ACC112 (cell line): Measurements from ENCODE around the gene RASGEF1B.

ENCODE experiments used
- H2AFZ ChIP-seq: fragments of 200-600 bp; sonication (generic); one replicate; pipeline ENCODE4 v1.6.0; 2017; ENCODE audit warnings: antibody characterized with exemption, low read length; ENCODE audit not compliant: unreplicated experiment
- H3K27ac ChIP-seq: fragments of 200-600 bp; sonication (generic); 2 replicates; pipeline ENCODE4 v1.5.1; 2014; ENCODE audit warnings: low read depth, mild to moderate bottlenecking, antibody characterized with exemption, low read length, moderate library complexity
- H3K27me3 ChIP-seq: fragments of 200-600 bp; sonication (generic); 2 replicates; pipeline ENCODE4 v1.6.1; 2014; ENCODE audit warnings: mild to moderate bottlenecking, antibody characterized with exemption, low read length, moderate library complexity, mixed read lengths; ENCODE audit not compliant: insufficient read depth
- H3K36me3 ChIP-seq: fragments of 200-600 bp; sonication (generic); 2 replicates; pipeline ENCODE4 v1.6.1; 2016; ENCODE audit warnings: mild to moderate bottlenecking, antibody characterized with exemption, low read length, moderate library complexity, mixed read lengths; ENCODE audit not compliant: insufficient read depth
- H3K4me1 ChIP-seq: fragments of 200-600 bp; sonication (generic); one replicate; pipeline ENCODE4 v1.6.1; 2016; ENCODE audit warnings: low read length, mixed read lengths; ENCODE audit not compliant: insufficient read depth, unreplicated experiment, control insufficient read depth
- H3K4me3 ChIP-seq: fragments of 200-600 bp; sonication (generic); 2 replicates; pipeline ENCODE4 v1.5.1; 2014; ENCODE audit warnings: mild to moderate bottlenecking, low read depth, low read length
- H3K79me2 ChIP-seq: fragments of 200-600 bp; sonication (generic); one replicate; pipeline ENCODE4 v1.6.0; 2016; ENCODE audit warnings: low read length; ENCODE audit not compliant: control insufficient read depth, unreplicated experiment, insufficient read depth

The RASGEF1B gene

DNA sequence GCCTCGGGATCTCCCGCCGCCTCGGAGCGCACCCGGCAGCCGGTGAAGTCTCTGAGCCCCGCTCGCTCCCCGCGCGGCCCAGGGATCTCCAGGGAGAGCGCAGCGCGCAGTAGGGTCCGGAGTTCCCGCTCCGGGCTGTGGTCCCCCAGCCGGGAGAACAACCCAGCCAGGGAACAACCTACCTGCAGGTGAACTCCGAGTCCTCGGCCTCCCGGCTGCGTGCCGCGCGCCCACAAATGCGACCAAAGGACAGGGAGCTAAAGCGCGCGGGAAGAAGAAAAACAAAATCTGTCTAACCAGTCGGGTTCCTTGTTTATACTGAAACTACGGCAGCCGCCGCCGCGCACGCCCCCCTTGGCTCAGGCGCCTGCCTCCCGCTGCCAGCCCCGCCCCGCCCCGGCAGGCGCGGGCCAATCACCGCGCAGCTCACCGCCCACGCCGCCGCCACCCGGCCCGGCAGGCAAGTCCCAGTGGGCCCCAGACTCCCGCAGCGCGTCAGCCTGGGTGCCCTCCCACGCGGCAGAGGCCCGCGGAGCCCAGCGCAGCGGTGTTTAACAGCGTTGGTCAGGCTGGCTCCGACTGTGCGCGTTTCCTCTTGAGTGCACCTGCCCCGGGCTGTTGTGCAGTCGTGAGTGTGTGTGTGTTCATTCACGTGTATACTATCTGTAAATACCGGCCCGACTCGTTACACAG, at the start of gene RASGEF1B:
Gene RASGEF1B, minus strand, starts transcription at position 320 of the 693 bp plus-strand sequence. CDS start 12,399 bp downstream, outside the sequence.
- H3K27ac ChIP-seq = no peak within 1 kb of the TSS
- H3K4me1 ChIP-seq = peaks cover 6% of the 10 kb centered on the region
- H3K36me3 ChIP-seq = no peaks in the 10 kb centered on the region
- H3K79me2 ChIP-seq = no peaks in the 10 kb centered on the region
- H3K4me3 ChIP-seq = peak within 1 kb of the TSS; percentile 93
- H3K27me3 ChIP-seq = peaks cover 24% of the 10 kb centered on the region
- H2AFZ ChIP-seq = peak within 1 kb of the TSS; percentile 99

DNA sequence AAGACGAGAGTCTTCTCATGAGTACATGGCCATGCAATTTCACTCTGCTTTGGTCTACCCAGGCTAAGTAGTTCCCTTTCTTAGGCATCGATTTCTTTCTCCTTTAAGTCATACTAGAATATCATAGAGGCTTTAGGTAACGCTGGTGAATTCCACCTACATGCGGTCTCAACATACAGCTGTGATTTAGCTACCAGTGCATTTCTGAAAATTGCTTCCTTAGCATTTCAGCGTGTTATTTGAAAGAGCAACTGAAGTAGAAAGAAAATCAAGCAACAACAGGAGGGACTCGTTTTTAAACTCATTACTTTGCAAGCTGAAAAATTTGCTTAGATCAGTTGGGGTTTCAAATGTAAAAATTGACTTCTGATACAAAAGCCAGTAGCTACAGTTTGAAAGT, 48.1 kb upstream of the RASGEF1B start:
- H3K36me3 ChIP-seq = no peaks in the 10 kb centered on the region
- H3K4me3 ChIP-seq = no peak overlapping the region
- no peaks in the 10 kb centered on the region for H3K4me1 ChIP-seq
- H3K27me3 ChIP-seq = no peaks in the 10 kb centered on the region
- H3K27ac ChIP-seq = no peak overlapping the region
- no peak overlapping the region for H2AFZ ChIP-seq
- no peaks in the 10 kb centered on the region for H3K79me2 ChIP-seq

DNA sequence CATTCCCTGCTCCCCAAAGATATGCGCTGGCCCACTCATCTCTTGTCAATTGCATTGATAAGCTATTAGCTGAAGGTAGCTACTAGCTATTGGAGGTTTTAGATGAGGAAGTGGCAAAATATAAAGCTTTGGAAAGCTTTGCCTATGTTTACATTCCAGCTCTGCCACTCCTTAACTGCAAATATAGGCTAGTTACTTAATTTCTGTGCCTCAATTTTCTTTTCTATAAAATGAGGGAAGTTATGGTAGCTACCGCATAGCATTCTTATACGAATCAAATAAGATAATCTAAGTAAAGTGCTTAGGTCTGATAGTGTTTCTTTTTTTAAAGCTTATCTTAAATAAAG, 47.7 kb upstream of the RASGEF1B start:
- H2AFZ ChIP-seq = no peak overlapping the region
- H3K27ac ChIP-seq = no peak overlapping the region
- H3K4me3 ChIP-seq = no peak overlapping the region

DNA sequence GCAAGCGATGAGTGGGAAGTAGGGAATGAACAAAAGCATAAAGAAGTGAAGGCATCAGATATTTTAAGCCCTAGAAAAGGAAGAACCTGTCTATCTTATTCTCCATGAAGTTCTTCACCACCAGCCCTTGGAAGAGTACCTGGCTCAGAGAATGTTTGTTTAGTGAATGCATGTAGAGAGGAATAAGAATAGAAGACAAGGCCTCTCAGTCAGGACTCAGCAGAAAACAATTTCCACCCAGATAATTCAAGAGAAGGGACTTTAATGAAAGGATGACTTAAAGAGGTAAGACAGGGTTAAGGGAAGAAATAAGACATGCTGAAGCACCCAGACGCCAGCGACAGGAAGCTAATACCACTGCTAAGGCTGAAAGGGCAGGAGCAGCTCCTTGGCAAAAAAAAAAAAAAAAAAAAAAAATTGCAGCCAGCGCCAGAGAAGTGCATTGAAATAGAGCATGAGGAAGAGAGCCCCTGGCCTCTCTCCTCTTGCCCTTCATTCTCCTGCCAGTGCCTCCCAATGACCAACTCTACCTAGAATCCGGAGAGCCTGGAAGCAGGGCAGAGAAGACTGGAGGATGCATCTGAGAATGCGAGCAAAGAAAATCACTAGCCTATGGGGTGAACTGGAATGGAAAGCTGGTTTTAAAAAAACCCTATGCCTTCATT, 47.2 kb upstream of the RASGEF1B start:
- H2AFZ ChIP-seq = no peak overlapping the region
- no peaks in the 10 kb centered on the region for H3K36me3 ChIP-seq
- no peaks in the 10 kb centered on the region for H3K4me1 ChIP-seq
- no peaks in the 10 kb centered on the region for H3K27me3 ChIP-seq
- no peak overlapping the region for H3K27ac ChIP-seq
- no peak overlapping the region for H3K4me3 ChIP-seq
- H3K79me2 ChIP-seq = no peaks in the 10 kb centered on the region

More for the DNA sequence above, 47.7 kb upstream of the RASGEF1B start:
- Histone ChIP-seq H3K79me2 (no peaks in the 10 kb centered on the region), H3K36me3 (no peaks in the 10 kb centered on the region), H3K27me3 (no peaks in the 10 kb centered on the region), H3K4me1 (no peaks in the 10 kb centered on the region)

DNA sequence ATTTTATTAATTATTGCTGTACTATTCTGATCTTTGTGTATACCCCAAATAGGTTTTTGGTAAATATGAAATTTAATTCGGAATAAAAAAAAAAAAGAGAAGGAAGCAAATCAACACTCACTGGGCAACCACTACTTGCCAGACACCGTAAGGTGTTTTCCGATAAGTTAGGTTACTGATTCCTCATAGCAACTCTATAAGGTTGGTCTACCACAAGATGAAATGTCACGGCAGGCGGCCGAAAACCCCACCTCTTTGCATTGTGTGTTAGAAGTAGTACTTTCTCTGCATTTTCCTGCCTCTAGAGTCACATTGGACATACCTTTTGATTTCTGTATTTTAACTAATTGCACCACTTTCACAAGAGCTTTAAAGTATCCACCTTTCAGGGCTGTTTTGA, 44.5 kb upstream of the RASGEF1B start:
- no peak overlapping the region for H3K4me3 ChIP-seq
- no peaks in the 10 kb centered on the region for H3K4me1 ChIP-seq
- no peaks in the 10 kb centered on the region for H3K27me3 ChIP-seq
- H3K27ac ChIP-seq = no peak overlapping the region
- H3K79me2 ChIP-seq = no peaks in the 10 kb centered on the region
- no peaks in the 10 kb centered on the region for H3K36me3 ChIP-seq
- no peak overlapping the region for H2AFZ ChIP-seq

DNA sequence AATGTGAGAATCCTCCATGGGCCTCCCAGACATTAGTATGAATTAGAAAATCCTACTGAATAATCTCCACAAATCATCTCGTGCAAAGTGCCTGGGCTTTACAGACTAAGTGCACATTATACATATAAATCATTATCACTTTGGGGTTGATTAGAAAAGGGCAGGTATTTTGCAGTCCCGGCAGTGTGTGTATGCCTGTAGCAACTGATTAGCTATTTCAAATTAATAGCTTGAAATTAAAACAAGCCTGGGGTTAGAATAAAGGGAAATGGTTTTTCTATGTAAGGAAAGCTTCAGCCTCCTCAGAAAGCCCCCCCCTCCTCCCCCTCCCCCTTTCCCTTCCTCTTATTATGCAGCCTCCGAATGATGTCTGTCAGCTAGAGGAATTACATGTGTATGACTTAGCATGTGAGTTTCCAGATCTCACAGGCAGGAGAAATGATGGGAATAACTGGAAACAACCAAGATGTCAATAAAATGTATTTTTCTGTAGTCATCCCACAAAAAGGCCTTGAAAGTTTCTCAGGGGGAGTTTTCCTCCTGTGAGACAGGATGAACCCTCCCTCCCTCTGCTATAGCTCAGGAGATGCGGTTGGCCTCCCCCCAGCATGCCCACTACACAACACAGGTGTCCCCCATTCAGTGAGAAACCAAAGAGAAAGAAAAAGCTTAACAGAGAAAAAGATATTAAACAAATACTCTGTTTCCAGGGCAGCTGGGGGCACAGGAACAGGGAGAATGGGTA, 41.2 kb upstream of the RASGEF1B start:
- H3K27me3 ChIP-seq = no peaks in the 10 kb centered on the region
- H3K4me3 ChIP-seq = no peak overlapping the region
- H3K79me2 ChIP-seq = no peaks in the 10 kb centered on the region
- no peaks in the 10 kb centered on the region for H3K4me1 ChIP-seq
- H2AFZ ChIP-seq = no peak overlapping the region
- H3K27ac ChIP-seq = no peak overlapping the region
- H3K36me3 ChIP-seq = no peaks in the 10 kb centered on the region

DNA sequence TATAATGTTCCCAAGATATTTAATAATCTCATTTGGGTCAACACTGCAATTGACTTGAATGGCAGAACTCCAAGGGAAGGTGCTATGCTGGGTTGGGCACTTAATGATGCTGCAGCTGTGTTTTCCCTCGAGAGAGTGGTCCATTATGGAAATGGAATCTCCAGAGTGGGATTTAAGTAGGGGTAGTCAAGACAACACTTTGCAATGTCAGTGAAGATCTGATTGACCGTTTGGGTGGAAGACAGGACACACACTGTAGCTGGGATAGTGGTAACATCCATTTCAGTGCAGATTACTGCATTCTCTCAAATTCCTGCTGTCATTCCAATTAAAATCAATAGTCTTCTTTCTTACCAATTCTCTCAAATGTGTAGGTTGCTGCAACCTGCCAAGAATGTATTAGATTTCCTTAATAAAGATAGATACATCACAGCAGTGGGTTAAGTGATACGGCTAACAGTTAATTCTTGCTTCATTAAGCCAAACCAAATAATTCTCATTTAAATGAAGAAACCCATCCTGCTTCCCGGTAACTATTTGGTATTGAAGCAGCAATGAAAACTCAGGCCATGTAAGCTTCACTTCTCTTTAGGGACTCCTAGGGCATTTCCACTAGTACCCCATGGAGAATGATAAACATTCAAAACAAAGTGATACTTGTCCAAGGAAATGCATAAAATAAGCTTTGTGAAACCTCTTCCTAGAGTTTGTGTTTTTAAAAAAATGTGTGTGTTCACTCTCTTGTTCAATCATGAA, 40.5 kb upstream of the RASGEF1B start:
- Histone ChIP-seq H3K27ac (no peak overlapping the region), H3K27me3 (no peaks in the 10 kb centered on the region), H3K4me3 (no peak overlapping the region), H3K36me3 (no peaks in the 10 kb centered on the region), H3K4me1 (no peaks in the 10 kb centered on the region), H3K79me2 (no peaks in the 10 kb centered on the region), H2AFZ (no peak overlapping the region)

DNA sequence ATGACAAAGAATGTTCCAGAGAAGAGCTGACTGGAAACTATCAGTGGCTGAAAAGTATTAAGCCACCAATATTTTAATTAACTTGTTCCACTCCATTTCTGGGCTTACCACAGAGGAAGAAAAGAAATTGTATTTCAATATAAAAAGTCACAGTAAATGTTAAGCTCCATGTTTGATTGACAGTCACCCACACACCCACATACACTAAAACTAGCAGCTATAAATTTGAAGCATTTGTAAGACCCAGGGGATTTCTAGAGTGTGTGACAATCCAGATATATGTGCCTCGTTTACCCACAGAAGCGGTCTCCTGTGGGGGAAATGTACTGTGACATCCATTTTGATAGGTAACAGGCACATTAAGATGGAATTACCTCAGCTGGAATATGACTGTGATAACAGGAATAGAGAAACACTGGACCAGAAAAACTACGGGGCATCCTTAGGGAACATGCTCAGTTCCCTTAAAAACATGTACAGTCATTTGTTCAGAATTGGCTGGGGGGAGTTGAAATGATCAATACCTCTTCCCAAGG, 39.0 kb upstream of the RASGEF1B start:
- no peaks in the 10 kb centered on the region for H3K79me2 ChIP-seq
- H3K27ac ChIP-seq = no peak overlapping the region
- H3K36me3 ChIP-seq = no peaks in the 10 kb centered on the region
- no peak overlapping the region for H3K4me3 ChIP-seq
- no peaks in the 10 kb centered on the region for H3K4me1 ChIP-seq
- H3K27me3 ChIP-seq = no peaks in the 10 kb centered on the region
- H2AFZ ChIP-seq = no peak overlapping the region

DNA sequence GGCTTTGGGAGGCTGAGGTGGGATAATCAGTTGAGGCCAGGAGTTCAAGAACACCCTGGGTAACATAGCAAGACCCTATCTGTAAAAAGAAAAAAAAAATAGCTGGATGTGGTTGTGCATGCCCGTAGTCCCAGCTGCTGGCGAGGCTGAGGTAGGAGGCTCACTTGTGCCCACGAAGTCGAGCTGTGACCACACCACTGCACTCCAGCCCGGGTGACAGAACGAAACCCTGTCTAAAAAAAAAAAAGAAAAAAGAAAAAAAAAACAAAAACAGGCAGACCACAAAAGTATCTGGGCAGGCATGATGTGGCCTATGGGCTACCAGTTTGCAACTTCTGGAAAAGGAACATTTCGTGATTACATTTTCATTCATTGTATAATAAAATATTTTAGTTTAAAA, 38.1 kb upstream of the RASGEF1B start:
- no peaks in the 10 kb centered on the region for H3K79me2 ChIP-seq
- no peak overlapping the region for H3K4me3 ChIP-seq
- no peak overlapping the region for H3K27ac ChIP-seq
- H3K4me1 ChIP-seq = no peaks in the 10 kb centered on the region
- H3K27me3 ChIP-seq = no peaks in the 10 kb centered on the region
- H2AFZ ChIP-seq = no peak overlapping the region
- H3K36me3 ChIP-seq = no peaks in the 10 kb centered on the region

DNA sequence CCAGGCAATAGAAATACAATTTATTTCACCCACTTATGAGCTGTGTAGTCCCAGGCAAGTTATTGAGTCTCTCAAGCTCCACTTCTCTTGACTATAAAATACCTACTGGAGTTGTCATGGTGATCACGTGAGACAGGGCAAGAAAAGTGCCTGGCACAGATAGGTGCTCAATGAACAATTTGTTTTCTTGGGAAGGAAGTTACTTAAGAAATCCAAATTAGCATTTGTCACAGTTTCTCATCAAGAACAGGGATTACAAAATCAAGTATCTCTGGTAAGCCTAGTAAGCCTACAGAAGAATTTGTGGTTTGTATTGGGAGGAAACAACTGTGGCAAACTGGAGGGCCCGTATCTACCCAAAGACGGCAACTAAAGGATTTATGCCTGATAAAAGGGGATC, 37.5 kb upstream of the RASGEF1B start:
- H3K27ac ChIP-seq = no peak overlapping the region

More for the DNA sequence above, 37.5 kb upstream of the RASGEF1B start:
- Histone ChIP-seq H2AFZ (no peak overlapping the region), H3K4me3 (no peak overlapping the region), H3K27me3 (no peaks in the 10 kb centered on the region), H3K36me3 (no peaks in the 10 kb centered on the region), H3K4me1 (no peaks in the 10 kb centered on the region), H3K79me2 (no peaks in the 10 kb centered on the region)
